ENCODE data around the gene TMEM178B. TPM values are rescaled to one million over a fixed set of nuclear protein-coding genes. Genes with fewer than 3 reads are reported as not detected.

The TMEM178B gene
- total and polyA plus RNA-seq, 2 of the 4 experiments (the other 2 are of a cell fraction), result under 0.01 to 0.05 TPM

GRCh38 chr7:141144921-141145629, 71.2 kb downstream of the TMEM178B start:
- no peak overlapping the region for H2BK120ac ChIP-seq (ENCODE audit: low read depth, low read length)
- no peaks in the 10 kb centered on the region for H3K27me3 ChIP-seq (ENCODE audit: control insufficient read depth, insufficient read depth, low read length)
- TF ChIP-seq SMC3 (IDR thresholded peaks at IDR 0.05; ENCODE audit: low read depth, low read length) (no peak), BHLHE40 (IDR thresholded peaks at IDR 0.05; ENCODE audit: low read depth, low read length) (no peak), MAZ (IDR thresholded peaks at IDR 0.05; ENCODE audit: borderline replicate concordance, low read depth, low read length) (no peak), POLR2A (IDR thresholded peaks at IDR 0.05; ENCODE audit: low read depth, low read length) (no peak), NFE2L2 (IDR thresholded peaks at IDR 0.05; ENCODE audit: low read depth, low read length) (no peak), RAD21 (IDR thresholded peaks at IDR 0.05; ENCODE audit: low read length) (no peak), CTCF (conservative IDR thresholded peaks at IDR 0.05; ENCODE audit: low read depth, low read length) (no peak), RFX5 (IDR thresholded peaks at IDR 0.05; ENCODE audit: low read depth, low read length) (no peak), ELK1 (IDR thresholded peaks at IDR 0.05; ENCODE audit: borderline replicate concordance, low read depth, low read length) (no peak), RCOR1 (IDR thresholded peaks at IDR 0.05; ENCODE audit: insufficient replicate concordance, low read length) (no peak), MXI1 (IDR thresholded peaks at IDR 0.05; ENCODE audit: borderline replicate concordance, low read depth, low read length) (no peak), FOS (IDR thresholded peaks at IDR 0.05; ENCODE audit: low read depth, low read length) (no peak), MAFK (IDR thresholded peaks at IDR 0.05; ENCODE audit: low read depth, low read length) (no peak)
- TF ChIP-seq, protein P1, sequence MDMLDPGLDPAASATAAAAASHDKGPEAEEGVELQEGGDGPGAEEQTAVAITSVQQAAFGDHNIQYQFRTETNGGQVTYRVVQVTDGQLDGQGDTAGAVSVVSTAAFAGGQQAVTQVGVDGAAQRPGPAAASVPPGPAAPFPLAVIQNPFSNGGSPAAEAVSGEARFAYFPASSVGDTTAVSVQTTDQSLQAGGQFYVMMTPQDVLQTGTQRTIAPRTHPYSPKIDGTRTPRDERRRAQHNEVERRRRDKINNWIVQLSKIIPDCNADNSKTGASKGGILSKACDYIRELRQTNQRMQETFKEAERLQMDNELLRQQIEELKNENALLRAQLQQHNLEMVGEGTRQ (IDR thresholded peaks at IDR 0.05; ENCODE audit: low read depth, low read length), result no peak
- H3K4me2 ChIP-seq (ENCODE audit: low read depth, low read length), result no peak overlapping the region
- no peak overlapping the region for H3K14ac ChIP-seq (replicated peaks; ENCODE audit: low read depth, low read length)
- no peaks in the 10 kb centered on the region for H3K36me3 ChIP-seq (ENCODE audit: control insufficient read depth, insufficient read depth, low read length)
- H3K9ac ChIP-seq (ENCODE audit: low read depth, low read length), result no peak overlapping the region
- H2BK20ac ChIP-seq (ENCODE audit: low read depth, low read length), result no peak overlapping the region
- intact Hi-C loops (cut with micrococcal nuclease) (no loop called here), in situ Hi-C loops (cut with MboI; ENCODE audit: low sequenced_read_pairs) (no loop called here), dilution Hi-C loops (cut with HindIII; ENCODE audit: low sequenced_read_pairs, unreplicated experiment) (no loop called here)
- CTCF ChIA-PET, result interaction anchor here (1.6 kb wide), 1 partner anchor 389 kb away, joined by 5 read pairs; no protein-coding TSS in a partner anchor
- no TSS peak for BruUV-seq (replicated peaks)
- H2BK5ac ChIP-seq (ENCODE audit: low read depth, low read length, poor library complexity, severe bottlenecking), result peak overlapping the region; percentile 46
- WGBS, 2 experiments (ENCODE audit: extremely low coverage in 2 of 2, insufficient read length in 1 of 2), result no CpG with 5 or more reads among the region's 4 CpGs
- H4K8ac ChIP-seq (ENCODE audit: low read depth in 2 of 2, low read length in 2 of 2), result no peak overlapping the region
- H2AK5ac ChIP-seq (ENCODE audit: low read depth, low read length), result no peak overlapping the region
- POLR2A ChIA-PET (ENCODE audit: unreplicated experiment), result no interaction called here
- H3K9me1 ChIP-seq (ENCODE audit: insufficient read depth, low read length), result no peaks in the 10 kb centered on the region
- H3K56ac ChIP-seq (ENCODE audit: extremely low read depth, insufficient read depth, low read length), result no peak overlapping the region
- H2BK15ac ChIP-seq (ENCODE audit: low read depth, low read length), result no peak overlapping the region
- H4K20me1 ChIP-seq (ENCODE audit: insufficient read depth, low read length), result no peaks in the 10 kb centered on the region
- no peak overlapping the region for H3K4me3 ChIP-seq (ENCODE audit: insufficient read depth, low read depth, low read length)
- no peaks in the 10 kb centered on the region; the same call in 1 of the 2 replicates for H3K4me1 ChIP-seq (ENCODE audit: control insufficient read depth, insufficient read depth, low read length)
- H2AFZ ChIP-seq (replicated peaks; ENCODE audit: low read length, poor library complexity), result no peak overlapping the region
- no peak overlapping the region for H3K4ac ChIP-seq (ENCODE audit: low read depth, low read length)
- H4K91ac ChIP-seq (ENCODE audit: insufficient read depth, low read depth, low read length), result no peak overlapping the region
- DNase-seq (no peak), ATAC-seq (ENCODE audit: low read depth) (no peak)
- H3K18ac ChIP-seq (ENCODE audit: low read depth, low read length), result peak overlapping the region; percentile 47; the same call in 1 of the 2 replicates
- H3K27ac ChIP-seq (ENCODE audit: insufficient read depth, low read length), result no peak overlapping the region
- H3K9me3 ChIP-seq (ENCODE audit: control insufficient read depth, insufficient read depth, low read length), result peaks cover 11% of the 10 kb centered on the region
- peak overlapping the region; percentile 29; the same call in 1 of the 2 replicates for H4K5ac ChIP-seq (ENCODE audit: low read depth, low read length)
- H2AK9ac ChIP-seq (replicated peaks; ENCODE audit: low read depth, low read length, poor library complexity), result no peak overlapping the region
- H3K79me1 ChIP-seq (ENCODE audit: low read depth in 1 of 2, low read length in 2 of 2), result no peaks in the 10 kb centered on the region
- no peak overlapping the region for H3K23ac ChIP-seq (ENCODE audit: low read depth, low read length)

All from IMR-90 (cell line).